Memory B cell (primary cell): ENCODE measurements around the gene GNLY.

Source experiments
- ATAC-seq: fragments of 150-1000 bp; cut with Tn5 transposase; 2 replicates; pipeline ENCODE4 v1.10.0; 2021; ENCODE audit warnings: low read depth, mild to moderate bottlenecking, moderate library complexity
- DNase-seq, 2 donors: peaks; one replicate each; pipeline ENCODE4 v3.0.0; 2022; ENCODE audit warnings: low spot score in 2 of 2
- H3K27ac Mint-ChIP-seq: one replicate; pipeline ENCODE4 v1.8.0; 2022; ENCODE audit warnings: mild to moderate bottlenecking, moderate library complexity, mixed read lengths
- H3K27me3 Mint-ChIP-seq: one replicate; pipeline ENCODE4 v1.8.0; 2022; ENCODE audit warnings: mixed read lengths
- H3K36me3 Mint-ChIP-seq: one replicate; pipeline ENCODE4 v1.8.0; 2022; ENCODE audit warnings: mild to moderate bottlenecking, mixed read lengths
- H3K4me1 Mint-ChIP-seq: one replicate; pipeline ENCODE4 v1.8.0; 2022; ENCODE audit warnings: mixed read lengths
- H3K4me3 Mint-ChIP-seq: one replicate; pipeline ENCODE4 v1.8.0; 2022; ENCODE audit warnings: mild to moderate bottlenecking, moderate library complexity, mixed read lengths
- H3K9me3 Mint-ChIP-seq: one replicate; pipeline ENCODE4 v1.8.0; 2022; ENCODE audit warnings: mixed read lengths

Gene GNLY

GRCh38 chr2:85714841-85715240, 20.7 kb downstream of the GNLY start:
- no peak overlapping the region for H3K27ac Mint-ChIP-seq
- no peak overlapping the region for H3K4me3 Mint-ChIP-seq
- H3K9me3 Mint-ChIP-seq = no peaks in the 10 kb centered on the region
- no peak for ATAC-seq
- no peaks in the 10 kb centered on the region for H3K36me3 Mint-ChIP-seq
- DNase-seq = no peak
- H3K4me1 Mint-ChIP-seq = no peaks in the 10 kb centered on the region
- peaks cover 17% of the 10 kb centered on the region for H3K27me3 Mint-ChIP-seq

GRCh38 chr2:85716346-85716914, 22.3 kb downstream of the GNLY start:
- H3K36me3 Mint-ChIP-seq = no peaks in the 10 kb centered on the region
- H3K27ac Mint-ChIP-seq = no peak overlapping the region
- H3K9me3 Mint-ChIP-seq = peaks cover 6% of the 10 kb centered on the region
- no peak for DNase-seq
- no peaks in the 10 kb centered on the region for H3K4me1 Mint-ChIP-seq
- peaks cover 13% of the 10 kb centered on the region for H3K27me3 Mint-ChIP-seq
- no peak for ATAC-seq
- H3K4me3 Mint-ChIP-seq = no peak overlapping the region

GRCh38 chr2:85717308-85718008, 23.3 kb downstream of the GNLY start:
- Mint-ChIP-seq H3K27ac (no peak overlapping the region), H3K9me3 (peaks cover 6% of the 10 kb centered on the region), H3K4me1 (no peaks in the 10 kb centered on the region), H3K27me3 (peaks cover 10% of the 10 kb centered on the region), H3K36me3 (no peaks in the 10 kb centered on the region), H3K4me3 (no peak overlapping the region)
- DNase-seq (no peak), ATAC-seq (no peak)

- Mint-ChIP-seq H3K27me3 (peaks cover 10% of the 10 kb centered on the region), H3K27ac (no peak overlapping the region), H3K9me3 (peaks cover 6% of the 10 kb centered on the region), H3K4me1 (no peaks in the 10 kb centered on the region), H3K36me3 (no peaks in the 10 kb centered on the region), H3K4me3 (no peak overlapping the region)
- ATAC-seq (no peak), DNase-seq (no peak)
Measured at GRCh38 chr2:85718009-85718391, 23.8 kb downstream of the GNLY start.

- Mint-ChIP-seq H3K9me3 (peaks cover 6% of the 10 kb centered on the region), H3K4me1 (no peaks in the 10 kb centered on the region), H3K36me3 (no peaks in the 10 kb centered on the region), H3K4me3 (no peak overlapping the region), H3K27me3 (peaks cover 10% of the 10 kb centered on the region), H3K27ac (no peak overlapping the region)
- no peak for DNase-seq
- no peak for ATAC-seq
Measured at GRCh38 chr2:85718885-85719492, 24.8 kb downstream of the GNLY start.

GRCh38 chr2:85719609-85720240, 25.6 kb downstream of the GNLY start:
- Mint-ChIP-seq H3K4me3 (no peak overlapping the region), H3K36me3 (no peaks in the 10 kb centered on the region), H3K27me3 (peaks cover 9% of the 10 kb centered on the region), H3K27ac (no peak overlapping the region), H3K9me3 (peaks cover 6% of the 10 kb centered on the region), H3K4me1 (no peaks in the 10 kb centered on the region)
- DNase-seq = no peak
- ATAC-seq = no peak

- DNase-seq (no peak), ATAC-seq (no peak)
- H3K4me3 Mint-ChIP-seq = no peak overlapping the region
- peaks cover 6% of the 10 kb centered on the region for H3K27me3 Mint-ChIP-seq
- H3K9me3 Mint-ChIP-seq = peaks cover 6% of the 10 kb centered on the region
- H3K4me1 Mint-ChIP-seq = no peaks in the 10 kb centered on the region
- no peaks in the 10 kb centered on the region for H3K36me3 Mint-ChIP-seq
- H3K27ac Mint-ChIP-seq = no peak overlapping the region
Measured at GRCh38 chr2:85720533-85720932, 26.4 kb downstream of the GNLY start.

GRCh38 chr2:85721641-85722040, 27.5 kb downstream of the GNLY start:
- Mint-ChIP-seq H3K27ac (no peak overlapping the region), H3K9me3 (peaks cover 6% of the 10 kb centered on the region), H3K36me3 (no peaks in the 10 kb centered on the region), H3K4me1 (no peaks in the 10 kb centered on the region), H3K27me3 (peaks cover 6% of the 10 kb centered on the region), H3K4me3 (no peak overlapping the region)
- DNase-seq (no peak), ATAC-seq (no peak)

- H3K27ac Mint-ChIP-seq = no peak overlapping the region
Measured at GRCh38 chr2:85722519-85722918, 28.4 kb downstream of the GNLY start.

GRCh38 chr2:85723707-85724360, 29.7 kb downstream of the GNLY start:
- H3K4me3 Mint-ChIP-seq = no peak overlapping the region
- no peaks in the 10 kb centered on the region for H3K36me3 Mint-ChIP-seq
- no peaks in the 10 kb centered on the region for H3K4me1 Mint-ChIP-seq
- H3K27me3 Mint-ChIP-seq = peaks cover 5% of the 10 kb centered on the region
- ATAC-seq (no peak), DNase-seq (no peak)
- H3K9me3 Mint-ChIP-seq = peaks cover 6% of the 10 kb centered on the region
- H3K27ac Mint-ChIP-seq = peak overlapping the region; percentile 19

More at GRCh38 chr2:85722519-85722918, 28.4 kb downstream of the GNLY start:
- Mint-ChIP-seq H3K9me3 (peaks cover 6% of the 10 kb centered on the region), H3K4me3 (no peak overlapping the region), H3K27me3 (peaks cover 5% of the 10 kb centered on the region), H3K36me3 (no peaks in the 10 kb centered on the region), H3K4me1 (no peaks in the 10 kb centered on the region)
- ATAC-seq = no peak
- DNase-seq = no peak

GRCh38 chr2:85724731-85725181, 30.6 kb downstream of the GNLY start:
- no peak overlapping the region for H3K27ac Mint-ChIP-seq
- no peak overlapping the region for H3K4me3 Mint-ChIP-seq
- no peaks in the 10 kb centered on the region for H3K36me3 Mint-ChIP-seq
- H3K27me3 Mint-ChIP-seq = peaks cover 7% of the 10 kb centered on the region
- DNase-seq (no peak), ATAC-seq (no peak)
- no peaks in the 10 kb centered on the region for H3K4me1 Mint-ChIP-seq
- peaks cover 6% of the 10 kb centered on the region for H3K9me3 Mint-ChIP-seq

GRCh38 chr2:85725451-85725850, 31.3 kb downstream of the GNLY start:
- DNase-seq (no peak), ATAC-seq (no peak)
- no peaks in the 10 kb centered on the region for H3K36me3 Mint-ChIP-seq
- H3K27me3 Mint-ChIP-seq = peaks cover 7% of the 10 kb centered on the region
- peaks cover 2% of the 10 kb centered on the region for H3K9me3 Mint-ChIP-seq
- H3K4me1 Mint-ChIP-seq = no peaks in the 10 kb centered on the region
- H3K4me3 Mint-ChIP-seq = no peak overlapping the region
- H3K27ac Mint-ChIP-seq = no peak overlapping the region

GRCh38 chr2:85727798-85728197, 33.6 kb downstream of the GNLY start:
- Mint-ChIP-seq H3K36me3 (no peaks in the 10 kb centered on the region), H3K27me3 (peaks cover 5% of the 10 kb centered on the region), H3K27ac (no peak overlapping the region), H3K4me1 (no peaks in the 10 kb centered on the region), H3K9me3 (no peaks in the 10 kb centered on the region), H3K4me3 (no peak overlapping the region)
- ATAC-seq = no peak
- no peak for DNase-seq

GRCh38 chr2:85728342-85728741, 34.2 kb downstream of the GNLY start:
- Mint-ChIP-seq H3K27ac (no peak overlapping the region), H3K27me3 (peaks cover 5% of the 10 kb centered on the region), H3K9me3 (no peaks in the 10 kb centered on the region), H3K36me3 (no peaks in the 10 kb centered on the region), H3K4me1 (no peaks in the 10 kb centered on the region), H3K4me3 (no peak overlapping the region)
- no peak for DNase-seq
- ATAC-seq = no peak
